Measurements from ENCODE around the gene PLEKHM3. TPM values are rescaled to one million over a fixed set of nuclear protein-coding genes. Genes with fewer than 3 reads are reported as not detected.

The PLEKHM3 gene
- total and polyA plus RNA-seq, 12 donors = 9.5 to 39.6 (median 21.7) TPM

DNA sequence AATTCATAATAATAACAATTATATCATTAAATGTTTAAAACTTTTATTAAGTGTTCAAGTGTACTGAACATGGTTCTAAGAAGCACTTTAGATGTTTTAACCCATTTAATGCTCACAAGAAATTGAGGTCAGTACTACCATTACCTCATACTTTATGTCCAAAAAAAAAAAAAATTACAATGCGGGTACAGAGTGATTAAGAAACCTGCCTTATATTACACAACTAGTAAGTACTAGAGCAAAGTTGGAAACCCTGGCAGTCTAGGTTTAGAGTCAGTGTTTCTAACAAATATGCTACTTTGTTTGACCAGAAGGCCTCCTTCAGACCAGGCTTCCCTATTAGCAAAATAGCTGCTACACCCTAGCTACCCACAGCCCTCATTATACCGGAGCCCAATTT lies 28.5 kb downstream of the PLEKHM3 start:
- intact Hi-C loops (cut with DNase I) = no loop called here
- TF ChIP-seq POLR2A (IDR thresholded peaks at IDR 0.05) = no peak
- TF ChIP-seq, protein P1, sequence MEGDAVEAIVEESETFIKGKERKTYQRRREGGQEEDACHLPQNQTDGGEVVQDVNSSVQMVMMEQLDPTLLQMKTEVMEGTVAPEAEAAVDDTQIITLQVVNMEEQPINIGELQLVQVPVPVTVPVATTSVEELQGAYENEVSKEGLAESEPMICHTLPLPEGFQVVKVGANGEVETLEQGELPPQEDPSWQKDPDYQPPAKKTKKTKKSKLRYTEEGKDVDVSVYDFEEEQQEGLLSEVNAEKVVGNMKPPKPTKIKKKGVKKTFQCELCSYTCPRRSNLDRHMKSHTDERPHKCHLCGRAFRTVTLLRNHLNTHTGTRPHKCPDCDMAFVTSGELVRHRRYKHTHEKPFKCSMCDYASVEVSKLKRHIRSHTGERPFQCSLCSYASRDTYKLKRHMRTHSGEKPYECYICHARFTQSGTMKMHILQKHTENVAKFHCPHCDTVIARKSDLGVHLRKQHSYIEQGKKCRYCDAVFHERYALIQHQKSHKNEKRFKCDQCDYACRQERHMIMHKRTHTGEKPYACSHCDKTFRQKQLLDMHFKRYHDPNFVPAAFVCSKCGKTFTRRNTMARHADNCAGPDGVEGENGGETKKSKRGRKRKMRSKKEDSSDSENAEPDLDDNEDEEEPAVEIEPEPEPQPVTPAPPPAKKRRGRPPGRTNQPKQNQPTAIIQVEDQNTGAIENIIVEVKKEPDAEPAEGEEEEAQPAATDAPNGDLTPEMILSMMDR (IDR thresholded peaks at IDR 0.05) = no peak
- peaks cover 0 to 12% of the 10 kb centered on the region in 2 donors for H3K36me3 ChIP-seq (replicated peaks in 1 of 2)
- no peak for DNase-seq
- no peaks in the 10 kb centered on the region for H3K27me3 ChIP-seq
- H3K9me3 ChIP-seq (replicated peaks in 1 of 3) = no peaks in the 10 kb centered on the region
- peaks cover 13 to 38% of the 10 kb centered on the region in 2 donors for H3K4me1 ChIP-seq (replicated peaks in 1 of 2)
- H3K27ac ChIP-seq = no peak overlapping the region
- WGBS, 4 donors = 81 to 85% (median 83%) methylated on average over 2 of the region's 2 CpGs
- H3K4me3 ChIP-seq = no peak overlapping the region

DNA sequence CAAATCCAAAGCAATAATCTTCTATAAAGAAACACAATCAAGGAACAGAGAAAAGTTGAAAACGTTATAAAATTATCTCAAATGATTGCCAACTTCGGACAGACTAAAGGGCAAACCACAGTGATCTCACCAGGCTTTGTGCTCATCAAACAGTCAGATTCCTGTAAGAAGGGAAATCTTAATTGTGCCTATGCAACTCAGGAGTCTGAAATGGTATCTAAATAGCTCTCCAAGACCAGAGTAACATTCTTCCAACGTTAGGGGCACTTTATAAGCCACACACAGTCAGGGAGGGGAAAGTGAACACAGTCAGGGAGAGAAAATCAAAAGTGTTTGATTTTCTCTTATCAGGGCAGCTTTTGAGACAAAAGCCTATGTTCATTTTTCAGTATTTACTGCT lies 29.4 kb downstream of the PLEKHM3 start:
- peaks cover 13 to 47% of the 10 kb centered on the region in 2 donors for H3K4me1 ChIP-seq (replicated peaks in 1 of 2)
- H3K27ac ChIP-seq = peak overlapping the region in 2 of 5 donors; percentile 18 to 31
- H3K4me3 ChIP-seq = no peak overlapping the region
- 31 to 40% (median 38%) methylated on average over 3 of the region's 3 CpGs for WGBS, 4 donors
- no peaks in the 10 kb centered on the region for H3K27me3 ChIP-seq
- H3K36me3 ChIP-seq (replicated peaks in 1 of 2) = peaks cover 0 to 12% of the 10 kb centered on the region in 2 donors
- TF ChIP-seq, protein P1 (IDR thresholded peaks at IDR 0.05) = no peak
- no peak for TF ChIP-seq POLR2A (IDR thresholded peaks at IDR 0.05)
- intact Hi-C loops (cut with DNase I) = no loop called here
- no peak for DNase-seq
- no peaks in the 10 kb centered on the region for H3K9me3 ChIP-seq (replicated peaks in 1 of 3)

DNA sequence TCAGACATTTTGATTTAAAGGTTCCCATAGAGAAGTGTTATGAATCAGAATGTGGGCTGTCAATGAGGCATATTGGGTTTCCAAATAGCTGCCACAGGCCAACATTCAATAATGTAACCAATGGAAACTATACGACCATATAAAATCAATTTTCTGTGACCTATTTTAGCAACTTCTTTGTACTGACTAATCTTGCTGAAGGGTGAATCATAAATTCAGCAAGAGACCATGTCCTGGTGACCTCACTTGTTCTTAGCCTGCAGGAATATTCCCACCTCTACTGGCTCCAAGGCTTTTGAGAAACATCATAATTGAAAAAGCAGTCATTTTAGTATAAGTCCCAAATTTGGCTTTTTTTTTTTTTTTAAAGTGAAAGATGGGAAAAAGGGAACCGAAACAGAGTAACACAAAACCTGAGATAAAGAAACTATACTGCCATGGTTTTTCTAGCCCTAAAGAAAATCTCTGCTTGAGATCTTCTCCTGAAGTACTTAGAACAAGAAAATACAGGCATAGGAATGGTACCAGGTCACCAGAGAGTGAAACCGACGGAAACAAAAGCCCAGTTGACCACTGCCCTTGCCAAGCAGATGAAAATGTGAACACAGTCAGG lies 32.1 kb downstream of the PLEKHM3 start:
- intact Hi-C loops (cut with DNase I) = no loop called here
- H3K4me3 ChIP-seq = no peak overlapping the region
- H3K36me3 ChIP-seq (replicated peaks in 1 of 2) = no peaks in the 10 kb centered on the region
- H3K27ac ChIP-seq = peak overlapping the region in 2 of 5 donors; percentile 50 to 52
- peaks cover 13 to 47% of the 10 kb centered on the region in 2 donors for H3K4me1 ChIP-seq (replicated peaks in 1 of 2)
- DNase-seq = peak in 3 of 7 donors; percentile 34 to 58 (median 38)
- no peaks in the 10 kb centered on the region for H3K9me3 ChIP-seq (replicated peaks in 1 of 3)
- TF ChIP-seq POLR2A (IDR thresholded peaks at IDR 0.05) = no peak
- TF ChIP-seq, protein P1 (IDR thresholded peaks at IDR 0.05) = no peak
- WGBS, 4 donors = 64 to 68% (median 66%) methylated on average over 4 of the region's 4 CpGs
- no peaks in the 10 kb centered on the region for H3K27me3 ChIP-seq

DNA sequence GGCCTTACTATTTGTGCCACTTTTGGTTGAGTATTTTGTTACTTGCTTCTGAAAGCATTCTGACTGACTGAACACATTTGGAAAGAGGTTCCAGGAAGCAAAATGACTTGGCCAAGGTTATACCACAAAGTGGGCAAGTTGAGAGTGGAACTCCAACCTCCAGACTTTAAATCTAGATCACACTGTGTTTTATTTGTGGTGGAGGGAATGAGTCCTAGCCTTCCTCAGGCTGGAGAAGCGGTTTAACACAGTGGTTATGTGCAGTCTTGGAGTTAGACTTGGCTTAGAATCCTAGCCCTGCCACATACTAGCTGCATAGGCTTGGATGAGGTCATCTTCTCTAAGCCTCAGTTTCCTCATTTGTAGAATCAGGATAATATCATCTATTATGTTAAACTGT lies 33.4 kb downstream of the PLEKHM3 start:
- Histone ChIP-seq H3K27ac (no peak overlapping the region), H3K36me3 (replicated peaks in 1 of 2) (no peaks in the 10 kb centered on the region), H3K9me3 (replicated peaks in 1 of 3) (no peaks in the 10 kb centered on the region), H3K27me3 (no peaks in the 10 kb centered on the region), H3K4me1 (replicated peaks in 1 of 2) (peaks cover 13 to 43% of the 10 kb centered on the region in 2 donors), H3K4me3 (no peak overlapping the region)
- no peak for DNase-seq
- no peak for TF ChIP-seq POLR2A (IDR thresholded peaks at IDR 0.05)
- TF ChIP-seq, protein P1 (IDR thresholded peaks at IDR 0.05) = no peak
- intact Hi-C loops (cut with DNase I) = no loop called here
- 94 to 100% (median 98%) methylated on average over 1 of the region's 1 CpG for WGBS, 4 donors

Measured in adrenal gland (tissue), 12 donors.